GM19395 (cell line): ENCODE data around the gene LRRC8D.
A peak's percentile ranks its signal among the peaks of the same experiment; 100 is the strongest.
"Not testable (repeated sequence)": the region's sequence is repeated elsewhere in the genome, so short reads cannot be mapped to it uniquely, and the experiment has no call there.

Experiments used
- ATAC-seq: cut with Tn5 transposase; IDR thresholded peaks from one replicate; pipeline ENCODE4 v1.9.1; 2021; ENCODE audit warnings: mild to moderate bottlenecking, moderate library complexity; ENCODE audit not compliant: unreplicated experiment

LRRC8D gene

DNA sequence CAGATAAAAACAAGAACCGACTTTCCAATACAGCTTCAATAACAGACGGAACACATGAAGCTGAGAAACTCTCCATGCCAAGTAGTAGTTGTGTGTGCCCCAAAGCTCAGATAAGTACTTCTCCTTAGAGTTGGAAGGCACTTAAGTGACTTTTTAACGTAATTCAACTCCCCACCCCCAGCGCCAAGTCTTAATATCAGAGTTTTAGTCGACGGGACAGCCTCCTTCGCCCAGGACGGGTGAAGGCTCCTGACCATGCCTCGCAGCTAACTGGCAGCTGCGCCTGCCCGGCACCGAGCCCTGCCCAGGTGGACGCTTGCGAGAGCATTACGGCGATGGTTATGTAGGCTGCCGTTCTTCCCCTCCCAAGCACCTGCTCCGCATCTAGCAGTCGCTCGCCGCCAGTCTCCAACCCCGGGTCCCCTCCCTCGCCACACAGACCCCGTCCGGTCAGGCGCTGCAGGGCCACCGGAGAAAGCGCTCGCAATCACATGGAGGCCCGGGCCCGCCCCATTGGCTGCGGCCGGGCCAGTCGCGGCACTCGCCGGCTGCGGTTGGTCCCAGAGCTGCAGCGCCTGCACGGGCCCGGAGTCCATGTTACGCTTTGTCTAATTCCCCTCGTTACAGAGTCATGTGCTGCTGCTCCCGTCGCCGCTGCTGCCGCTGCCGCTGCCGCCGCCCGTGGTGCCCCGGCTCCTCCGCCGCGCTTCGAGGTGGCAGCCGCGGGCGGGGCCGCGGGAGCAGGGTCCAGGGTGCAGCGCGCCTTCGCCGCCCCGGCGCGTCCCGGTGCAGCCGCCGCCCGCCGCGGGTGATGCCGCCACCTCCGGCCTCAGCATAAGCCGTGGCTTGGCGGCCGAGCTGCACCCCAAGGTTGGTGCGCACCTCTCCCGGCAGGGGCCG, at the start of gene LRRC8D:
LRRC8D (plus strand) TSS at position 611 of the 900 bp plus-strand sequence. CDS start 112,037 bp downstream, outside the sequence.
- ATAC-seq, result peak; percentile 73

DNA sequence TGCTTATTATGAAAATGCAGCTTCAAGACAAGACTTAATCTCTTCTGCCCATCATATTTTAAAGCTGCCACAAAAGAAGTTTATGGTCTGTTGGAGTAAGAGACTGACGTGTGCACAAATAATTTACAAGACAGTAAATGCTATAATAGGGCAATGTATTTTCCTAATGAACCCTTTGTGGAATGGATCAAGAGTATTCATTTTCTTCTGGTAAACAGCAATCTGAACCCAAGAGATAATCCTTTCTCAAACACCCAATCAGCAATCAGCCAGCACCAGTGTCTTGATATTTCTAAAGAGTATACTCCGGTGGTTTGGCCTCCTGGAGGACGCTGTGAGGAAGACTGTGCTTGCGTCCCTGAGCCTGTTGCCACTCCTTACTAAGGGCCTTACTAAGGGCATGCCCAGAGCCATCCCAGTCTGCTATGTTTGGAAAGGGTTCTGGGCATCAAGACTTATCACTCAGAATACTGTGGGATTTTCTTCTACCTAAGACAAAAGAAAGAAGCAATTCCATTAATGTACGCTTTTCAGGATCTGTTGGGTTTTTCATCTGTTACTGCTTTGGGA, 48.8 kb upstream of the LRRC8D start:
- ATAC-seq, result no peak

DNA sequence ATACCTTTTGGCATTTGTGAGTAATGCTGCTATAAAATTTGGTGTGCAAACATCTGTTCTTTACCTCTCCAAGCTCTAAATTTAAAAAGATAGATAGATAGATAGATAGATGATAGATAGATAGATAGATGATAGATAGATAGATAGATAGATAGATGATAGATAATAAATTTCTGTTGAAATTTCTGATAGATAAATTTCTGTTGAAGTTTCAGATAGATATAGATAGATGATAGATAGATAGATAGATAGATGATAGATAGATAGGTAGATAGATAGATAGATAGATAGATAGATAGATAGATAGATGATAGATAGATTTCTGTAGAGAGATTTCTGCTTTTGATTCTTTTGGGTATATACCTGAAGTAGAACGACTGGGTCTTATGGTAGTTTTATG, 44.7 kb upstream of the LRRC8D start:
- not testable (repeated sequence) for ATAC-seq

DNA sequence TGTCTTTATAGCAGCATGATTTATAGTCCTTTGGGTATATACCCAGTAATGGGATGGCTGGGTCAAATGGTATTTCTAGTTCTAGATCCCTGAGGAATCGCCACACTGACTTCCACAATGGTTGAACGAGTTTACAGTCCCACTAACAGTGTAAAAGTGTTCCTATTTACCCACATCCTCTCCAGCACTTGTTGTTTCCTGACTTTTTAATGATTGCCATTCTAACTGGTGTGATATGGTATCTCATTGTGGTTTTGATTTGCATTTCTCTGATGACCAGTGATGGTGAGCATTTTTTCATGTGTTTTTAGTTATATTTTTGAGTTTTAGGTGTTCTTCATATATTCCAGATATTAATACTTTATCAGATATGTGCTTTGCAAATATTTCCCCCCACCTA, 43.6 kb upstream of the LRRC8D start:
- not testable (repeated sequence) for ATAC-seq

DNA sequence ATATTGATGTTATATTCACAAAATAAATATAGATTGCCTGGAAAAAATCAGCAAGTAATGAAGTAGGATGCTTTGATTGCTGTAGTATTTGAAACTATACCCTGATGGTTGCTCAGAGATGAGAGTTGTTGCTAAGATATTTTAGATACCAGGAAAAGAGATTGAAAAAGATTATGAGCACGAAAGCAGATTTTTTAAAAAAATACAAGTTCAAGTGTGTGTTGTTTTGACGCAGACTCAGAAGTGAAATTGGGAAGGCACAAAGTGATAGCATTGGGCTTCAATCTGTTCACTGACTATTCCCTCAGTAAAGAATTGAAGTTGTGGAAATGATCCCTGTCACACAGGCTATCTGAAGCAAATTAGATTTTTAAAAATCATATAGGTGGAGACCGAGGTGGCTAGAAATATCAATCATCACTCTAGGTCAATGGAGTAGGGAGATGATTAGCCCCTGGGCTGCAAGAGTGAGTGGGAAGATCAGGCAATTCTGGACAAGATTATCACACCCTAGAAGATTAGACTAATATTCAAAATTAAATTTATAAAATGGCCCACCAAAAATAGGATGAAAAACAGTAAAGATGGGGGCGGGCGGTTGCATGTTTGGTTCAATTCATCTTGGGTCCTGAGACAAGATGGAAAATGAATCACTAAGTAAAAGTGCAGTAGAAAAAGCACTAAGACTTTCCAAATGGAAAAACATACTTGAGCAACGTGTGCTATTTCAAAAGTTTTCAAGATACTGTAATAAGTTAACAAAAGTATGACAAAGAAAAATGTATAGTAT, 41.5 kb upstream of the LRRC8D start:
- ATAC-seq, result no peak

DNA sequence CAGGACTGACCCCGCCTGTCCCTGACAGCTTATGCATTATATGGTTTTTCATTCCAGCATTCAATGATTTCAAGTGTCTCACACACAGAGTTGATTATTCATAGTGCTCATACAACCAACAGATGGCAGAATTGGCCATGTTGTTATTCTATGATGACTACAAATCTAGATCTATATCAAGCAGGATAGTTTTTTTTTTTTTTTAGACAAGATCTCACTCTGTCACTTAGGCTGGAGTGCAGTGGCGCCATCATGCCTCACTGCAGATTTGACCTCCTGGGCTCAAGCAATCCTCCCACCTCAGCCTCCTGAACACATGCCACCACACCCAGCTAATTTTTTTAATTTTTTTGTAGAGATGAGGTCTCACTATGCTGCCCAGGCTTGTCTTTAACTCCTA, 40.1 kb upstream of the LRRC8D start:
- ATAC-seq, result no peak

DNA sequence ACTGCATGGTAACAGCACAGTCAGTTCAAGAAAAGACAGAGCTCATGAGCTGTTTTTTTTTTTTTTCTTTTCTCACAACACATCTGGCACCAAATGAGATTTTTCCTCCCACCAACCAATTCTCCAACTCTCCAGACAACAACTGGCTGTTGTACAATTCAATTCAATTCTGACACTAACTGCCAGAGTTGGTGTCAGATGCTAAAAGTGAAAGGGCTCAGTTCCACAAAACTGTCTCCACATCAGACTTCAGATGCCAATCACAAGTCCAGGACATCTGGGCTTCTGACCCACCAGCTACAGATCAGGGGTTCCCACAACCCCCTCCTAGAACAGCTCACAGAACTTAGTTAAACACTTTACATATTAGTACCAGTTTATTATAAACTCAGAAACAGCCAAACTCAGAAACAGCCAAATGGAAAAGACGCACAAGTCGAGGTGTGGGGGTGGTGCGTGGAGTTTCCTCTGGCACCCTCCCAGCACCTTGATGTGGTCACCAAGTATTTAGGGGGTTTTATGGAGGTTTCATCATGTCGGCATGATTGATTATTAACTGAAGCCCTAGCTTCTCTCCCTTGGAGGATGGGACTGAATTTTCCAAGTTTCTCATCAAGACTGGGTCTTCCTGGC, 39.2 kb upstream of the LRRC8D start:
- ATAC-seq, result peak; percentile 78

DNA sequence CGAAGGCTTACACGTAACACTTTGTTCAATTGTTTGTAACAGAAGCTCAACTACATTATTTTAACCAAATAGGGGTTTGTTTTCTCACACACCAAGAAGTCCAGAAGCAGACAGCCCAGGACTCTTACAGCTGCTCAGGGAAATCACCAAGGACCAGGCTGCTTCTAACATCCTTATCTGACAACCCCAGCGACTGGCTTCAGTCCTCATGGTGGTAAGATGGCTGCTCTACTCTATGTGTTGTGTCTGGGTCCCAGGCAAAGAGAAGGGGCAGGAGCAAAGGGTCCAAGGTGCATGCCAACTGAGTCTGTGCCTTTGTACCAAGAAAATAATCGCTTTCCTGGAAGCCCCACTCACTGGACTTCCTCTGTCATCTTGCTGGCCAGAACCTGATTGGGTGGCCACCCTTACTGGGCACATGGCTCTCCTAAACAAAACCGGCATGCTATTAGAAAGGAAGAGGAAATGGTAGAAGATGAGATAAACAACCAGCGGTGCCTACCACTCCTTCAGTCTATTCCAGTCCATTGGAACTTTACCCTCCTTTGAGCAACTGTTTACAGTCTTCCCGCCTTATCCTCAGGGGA, 34.1 kb upstream of the LRRC8D start:
- ATAC-seq, result no peak

DNA sequence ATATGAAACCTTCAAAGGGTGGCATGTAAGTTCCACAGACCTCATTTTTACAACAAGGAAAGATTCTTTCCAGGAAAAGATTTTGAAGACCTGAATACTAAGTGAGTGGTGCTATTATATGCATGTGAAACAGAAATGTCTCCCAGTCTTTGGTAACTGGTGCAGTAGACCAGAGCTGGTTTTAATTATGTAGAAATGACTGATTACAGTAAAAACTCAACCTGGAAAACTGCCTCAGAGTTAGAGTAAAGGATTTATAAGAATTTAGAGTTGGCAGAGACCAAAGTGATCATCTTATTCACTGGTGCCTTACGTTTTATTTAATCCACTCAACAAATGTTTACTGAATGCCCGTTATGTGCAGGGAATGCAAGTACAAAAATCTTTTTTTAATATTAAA, 30.2 kb upstream of the LRRC8D start:
- no peak for ATAC-seq

DNA sequence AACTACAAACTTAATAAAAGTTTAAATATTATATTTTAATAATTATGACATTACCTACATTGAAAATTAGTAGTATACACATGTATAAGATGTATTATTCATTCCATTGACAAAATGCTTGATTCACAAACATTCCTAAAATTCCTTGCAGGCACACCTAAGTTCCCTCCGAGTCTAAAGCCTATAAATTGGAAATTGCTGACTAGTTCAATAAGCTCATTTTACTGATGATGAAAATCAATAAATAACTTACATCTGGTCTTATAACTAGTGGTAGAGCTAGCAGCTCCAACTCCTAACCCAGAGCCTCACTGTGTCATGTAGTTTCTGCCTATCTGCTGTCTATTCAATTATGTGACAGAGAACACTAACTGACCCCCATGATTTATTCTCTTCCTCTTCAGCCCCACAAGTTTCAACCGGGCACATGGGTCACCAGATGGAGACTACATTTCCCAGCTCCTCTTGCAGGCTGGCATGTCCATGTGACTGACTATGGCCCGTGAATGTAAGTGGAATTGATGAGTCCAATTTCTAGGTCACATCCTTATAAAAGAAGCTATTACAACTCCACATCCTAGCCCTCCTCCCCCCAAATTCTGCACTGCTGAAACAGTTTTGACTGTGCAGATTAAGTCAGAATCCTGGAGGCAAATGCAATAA, 29.6 kb upstream of the LRRC8D start:
- no peak for ATAC-seq

DNA sequence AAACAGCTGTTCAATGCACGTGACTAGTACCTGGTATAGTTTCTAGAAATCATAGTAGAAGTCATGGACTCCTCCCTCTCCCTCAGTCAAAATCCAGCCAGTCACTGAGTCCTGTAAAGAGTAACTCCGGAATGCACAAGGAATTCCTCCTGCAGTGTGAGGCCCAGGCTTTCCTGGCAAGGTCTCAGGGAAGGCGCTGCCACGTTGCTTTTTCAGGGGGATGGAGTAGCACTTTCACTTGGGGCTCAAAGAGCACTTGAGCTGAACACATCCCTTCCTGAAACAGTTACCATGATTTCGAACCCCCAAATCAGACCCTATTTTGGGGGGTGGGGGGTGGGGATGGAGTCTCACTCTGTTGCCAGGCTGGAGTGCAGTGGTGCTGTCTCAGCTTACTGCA, 26.4 kb upstream of the LRRC8D start:
- no peak for ATAC-seq

DNA sequence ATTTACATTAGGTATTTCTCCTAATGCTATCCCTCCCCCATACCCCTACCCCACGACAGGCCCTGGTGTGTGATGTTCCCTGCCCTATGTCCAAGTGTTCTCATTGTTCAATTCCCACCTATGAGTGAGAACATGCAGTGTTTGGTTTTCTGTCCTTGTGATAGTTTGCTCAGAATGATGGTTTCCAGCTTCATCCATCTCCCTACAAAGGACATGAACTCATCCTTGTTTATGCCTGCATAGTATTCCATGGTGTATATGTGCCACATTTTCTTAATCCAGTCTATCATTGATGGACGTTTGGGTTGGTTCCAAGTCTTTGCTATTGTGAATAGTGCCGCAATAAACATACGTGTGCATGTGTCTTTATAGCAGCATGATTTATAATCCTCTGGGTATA, 25.3 kb upstream of the LRRC8D start:
- ATAC-seq, result not testable (repeated sequence)

DNA sequence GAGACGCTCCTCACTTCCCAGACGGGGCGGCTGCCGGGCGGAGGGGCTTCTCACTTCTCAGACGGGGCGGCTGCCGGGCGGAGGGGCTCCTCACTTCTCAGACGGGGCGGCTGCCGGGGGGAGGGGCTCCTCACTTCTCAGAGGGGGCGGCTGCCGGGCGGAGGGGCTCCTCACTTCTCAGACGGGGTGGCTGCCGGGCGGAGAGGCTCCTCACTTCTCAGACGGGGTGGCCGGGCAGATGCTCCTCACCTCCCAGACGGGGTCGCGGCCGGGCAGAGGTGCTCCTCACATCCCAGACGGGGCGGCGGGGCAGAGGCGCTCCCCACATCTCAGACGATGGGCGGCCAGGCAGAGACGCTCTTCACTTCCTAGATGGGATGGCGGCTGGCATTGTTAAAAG, 23.0 kb upstream of the LRRC8D start:
- ATAC-seq, result not testable (repeated sequence)

DNA sequence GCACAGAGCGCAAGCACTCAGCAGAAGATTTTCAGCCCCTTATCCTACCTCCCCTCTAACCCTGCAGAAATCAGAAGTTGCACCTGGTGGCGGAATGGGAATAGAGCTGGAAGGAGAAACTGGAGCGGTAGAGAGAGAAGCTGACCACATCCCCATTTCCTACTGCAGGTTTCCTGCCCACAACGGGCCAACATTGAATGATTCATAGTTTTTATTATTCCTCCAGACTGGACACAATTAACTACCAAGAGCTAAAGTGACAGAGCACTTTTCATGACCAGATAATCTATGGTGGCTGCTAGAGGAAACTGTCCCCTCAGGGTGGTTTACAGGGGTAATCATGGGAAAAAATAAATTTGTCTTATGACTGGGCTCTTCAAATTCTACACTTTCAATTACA, 21.3 kb upstream of the LRRC8D start:
- no peak for ATAC-seq

DNA sequence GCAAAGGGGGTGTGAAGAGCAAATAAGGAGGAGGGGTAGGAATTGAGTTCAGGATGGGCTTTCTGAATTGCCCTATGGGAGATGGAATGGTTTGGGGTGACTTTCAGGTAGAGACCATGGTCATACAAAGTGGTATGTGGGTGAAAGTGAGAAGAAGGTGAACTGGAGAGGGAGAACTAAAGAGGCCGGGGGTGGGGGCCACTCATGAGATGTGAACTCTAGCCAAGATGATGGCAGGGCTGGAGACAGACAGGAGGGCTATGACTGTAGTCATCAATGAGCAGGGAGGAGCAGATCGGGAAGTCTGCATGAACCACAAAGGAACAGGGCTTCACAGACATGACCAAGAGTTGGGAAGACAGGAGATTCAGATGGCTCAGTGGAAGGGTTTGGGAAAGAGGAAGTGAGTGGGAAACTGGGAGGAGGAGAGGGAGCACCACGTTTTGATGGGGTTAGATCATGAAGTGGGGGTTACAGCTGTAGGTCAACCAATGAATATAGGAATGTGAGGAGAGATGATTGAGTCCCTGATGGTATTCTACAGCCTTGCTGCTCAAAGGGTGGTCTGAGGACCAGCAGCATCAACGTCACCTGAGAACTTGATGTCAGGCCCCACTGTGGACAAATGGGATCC, 20.7 kb upstream of the LRRC8D start:
- no peak for ATAC-seq

DNA sequence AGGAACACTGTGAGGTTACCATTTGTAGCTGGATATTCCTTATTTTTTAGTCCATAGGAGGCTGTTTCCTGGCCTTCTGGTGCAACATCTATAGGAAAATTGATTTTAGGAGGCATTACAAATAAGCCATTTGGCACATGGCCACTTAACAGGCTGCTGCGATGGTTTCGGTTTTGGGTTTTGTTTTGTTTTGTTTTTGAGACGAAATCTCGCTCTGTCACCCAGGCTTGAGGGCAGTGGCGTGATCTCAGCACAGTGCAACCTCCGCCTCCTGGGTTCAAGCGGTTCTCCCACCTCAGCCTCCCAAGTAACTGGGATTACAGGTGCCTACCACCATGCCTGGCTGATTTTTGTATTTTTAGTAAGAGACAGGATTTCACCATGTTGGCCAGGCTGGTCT, 20.1 kb upstream of the LRRC8D start:
- ATAC-seq, result no peak

DNA sequence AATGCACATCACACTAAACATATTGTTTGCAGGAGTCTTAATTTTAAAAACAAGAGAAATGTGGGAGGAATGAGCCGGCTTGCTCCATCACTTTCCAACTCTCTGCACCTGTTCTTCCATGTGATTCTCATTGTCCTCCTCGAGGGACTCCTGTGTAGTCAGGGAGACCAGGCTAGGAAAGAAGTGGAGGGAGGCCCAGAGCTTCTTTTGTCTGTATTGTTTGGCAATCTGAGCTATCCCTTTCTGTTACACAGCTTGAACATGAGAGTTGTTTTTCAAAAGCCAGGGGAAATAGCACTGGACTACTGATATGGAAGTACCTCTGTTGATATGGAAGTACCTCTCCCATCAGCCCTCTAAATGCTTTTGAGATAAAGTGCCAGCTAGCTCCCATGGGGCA, 18.8 kb upstream of the LRRC8D start:
- ATAC-seq, result no peak

DNA sequence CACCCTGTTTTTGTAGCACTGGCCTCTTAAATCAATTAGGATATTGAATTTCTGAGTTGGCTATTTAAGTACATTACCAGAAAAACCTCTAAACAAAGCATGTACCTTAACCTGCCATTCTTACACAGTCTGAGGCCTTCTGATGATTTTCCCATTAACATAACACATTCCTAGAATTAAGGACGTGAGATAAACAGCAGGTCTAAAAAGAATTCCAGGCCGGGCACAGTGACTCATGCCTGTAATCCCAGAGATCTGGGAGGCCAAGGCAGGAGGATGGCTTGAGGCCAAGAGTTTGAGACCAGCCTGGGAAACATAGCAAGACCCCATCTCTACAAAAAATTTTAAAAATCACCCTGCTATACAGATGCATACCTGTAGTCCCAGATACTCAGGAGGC, 18.0 kb upstream of the LRRC8D start:
- ATAC-seq, result no peak

DNA sequence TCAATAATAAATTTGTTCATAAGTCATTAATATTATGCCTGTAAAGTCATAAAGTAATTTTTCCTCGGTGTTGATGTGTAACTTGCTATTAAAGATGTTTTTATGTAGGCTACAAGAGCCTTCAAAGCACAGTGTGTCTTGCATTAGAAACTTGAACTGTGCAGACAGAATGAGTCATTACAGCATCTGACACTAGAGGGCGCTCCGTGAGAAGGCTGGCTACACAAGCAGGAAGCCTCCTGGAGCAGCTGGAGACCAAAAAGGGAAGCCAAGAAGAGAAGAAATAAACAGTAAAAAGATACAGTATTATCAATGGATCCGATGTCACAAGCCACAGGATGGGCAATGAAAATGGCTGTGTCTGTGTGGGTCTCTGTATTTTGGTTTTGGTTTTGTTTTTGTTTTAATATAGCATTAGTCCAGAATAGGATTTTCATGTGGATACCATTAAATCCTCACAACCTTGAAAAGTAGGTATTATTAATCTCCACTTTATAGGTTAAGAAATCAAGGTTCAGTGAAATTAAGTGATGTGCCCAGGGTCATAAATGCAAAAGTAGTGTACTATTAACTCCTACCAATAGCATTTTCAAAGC, 16.1 kb upstream of the LRRC8D start:
- peak; percentile 95 for ATAC-seq
